Endothelial cell (in vitro differentiated cells): ENCODE results near the gene TP53BP1. TPM values are rescaled to one million over a fixed set of nuclear protein-coding genes. Genes with fewer than 3 reads are reported as not detected.
A peak's percentile ranks its signal among the peaks of the same experiment; 100 is the strongest.

Experiments used
- DNase-seq: peaks from one replicate; pipeline ENCODE4 v3.0.0; 2021; ENCODE audit warnings: low spot score
- H3K27ac Mint-ChIP-seq: one replicate; pipeline ENCODE4 v1.8.0; 2021; ENCODE audit warnings: mixed read lengths, inconsistent platforms; ENCODE audit not compliant: unreplicated experiment
- H3K27me3 Mint-ChIP-seq: one replicate; pipeline ENCODE4 v1.8.0; 2021; ENCODE audit warnings: mild to moderate bottlenecking, moderate library complexity, mixed read lengths, inconsistent platforms; ENCODE audit not compliant: unreplicated experiment
- H3K36me3 Mint-ChIP-seq: one replicate; pipeline ENCODE4 v1.8.0; 2021; ENCODE audit warnings: mild to moderate bottlenecking, low read depth, mixed read lengths, inconsistent platforms; ENCODE audit not compliant: unreplicated experiment
- H3K4me1 Mint-ChIP-seq: one replicate; pipeline ENCODE4 v1.8.0; 2021; ENCODE audit warnings: mild to moderate bottlenecking, mixed read lengths, inconsistent platforms; ENCODE audit not compliant: unreplicated experiment
- H3K4me3 Mint-ChIP-seq: one replicate; pipeline ENCODE4 v1.8.0; 2021; ENCODE audit warnings: mild to moderate bottlenecking, mixed read lengths, inconsistent platforms; ENCODE audit not compliant: unreplicated experiment
- H3K9me3 Mint-ChIP-seq: one replicate; pipeline ENCODE4 v1.8.0; 2021; ENCODE audit warnings: mixed read lengths, inconsistent platforms; ENCODE audit not compliant: unreplicated experiment
- total RNA-seq: library from RNA; stranded (reverse); fragmentation: NEBNext Ultra II Directional; extraction: Animal tissue kit (Norgen Biotek cat#: 25700); gene quantifications from one replicate; pipeline ENCODE4 v1.2.1, GENCODE V29; 2021; ENCODE audit not compliant: unreplicated experiment
- TF ChIP-seq, protein P1 (sequence below): fragments of 200-600 bp; sonication (generic); IDR thresholded peaks from one replicate; pipeline ENCODE4 v1.5.0; 2021; ENCODE audit warnings: antibody characterized with exemption; ENCODE audit not compliant: unreplicated experiment

TP53BP1 gene
- total RNA-seq, 1 donor from 2014 or later = 97.5 TPM

DNA sequence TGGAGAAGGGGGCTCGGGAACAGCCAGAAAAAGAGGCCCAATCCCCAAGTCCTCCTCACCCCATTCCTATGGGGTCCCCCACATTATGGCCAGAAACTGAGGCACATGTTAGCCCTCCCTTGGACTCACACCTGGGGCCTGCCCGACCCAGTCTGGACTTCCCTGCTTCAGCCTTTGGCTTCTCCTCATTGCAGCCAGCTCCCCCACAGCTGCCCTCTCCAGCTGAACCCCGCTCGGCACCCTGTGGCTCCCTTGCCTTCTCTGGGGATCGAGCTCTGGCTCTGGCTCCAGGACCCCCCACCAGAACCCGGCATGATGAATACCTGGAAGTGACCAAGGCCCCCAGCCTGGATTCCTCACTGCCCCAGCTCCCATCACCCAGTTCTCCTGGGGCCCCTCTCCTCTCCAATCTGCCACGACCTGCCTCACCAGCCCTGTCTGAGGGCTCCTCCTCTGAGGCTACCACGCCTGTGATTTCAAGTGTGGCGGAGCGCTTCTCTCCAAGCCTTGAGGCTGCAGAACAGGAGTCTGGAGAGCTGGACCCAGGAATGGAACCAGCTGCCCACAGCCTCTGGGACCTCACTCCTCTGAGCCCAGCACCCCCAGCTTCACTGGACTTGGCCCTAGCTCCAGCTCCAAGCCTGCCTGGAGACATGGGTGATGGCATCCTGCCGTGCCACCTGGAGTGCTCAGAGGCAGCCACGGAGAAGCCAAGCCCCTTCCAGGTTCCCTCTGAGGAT lies 35.0 kb upstream of the TP53BP1 start:
- H3K36me3 Mint-ChIP-seq = peaks cover 10% of the 10 kb centered on the region
- H3K4me1 Mint-ChIP-seq = peaks cover 9% of the 10 kb centered on the region
- TF ChIP-seq, protein P1, sequence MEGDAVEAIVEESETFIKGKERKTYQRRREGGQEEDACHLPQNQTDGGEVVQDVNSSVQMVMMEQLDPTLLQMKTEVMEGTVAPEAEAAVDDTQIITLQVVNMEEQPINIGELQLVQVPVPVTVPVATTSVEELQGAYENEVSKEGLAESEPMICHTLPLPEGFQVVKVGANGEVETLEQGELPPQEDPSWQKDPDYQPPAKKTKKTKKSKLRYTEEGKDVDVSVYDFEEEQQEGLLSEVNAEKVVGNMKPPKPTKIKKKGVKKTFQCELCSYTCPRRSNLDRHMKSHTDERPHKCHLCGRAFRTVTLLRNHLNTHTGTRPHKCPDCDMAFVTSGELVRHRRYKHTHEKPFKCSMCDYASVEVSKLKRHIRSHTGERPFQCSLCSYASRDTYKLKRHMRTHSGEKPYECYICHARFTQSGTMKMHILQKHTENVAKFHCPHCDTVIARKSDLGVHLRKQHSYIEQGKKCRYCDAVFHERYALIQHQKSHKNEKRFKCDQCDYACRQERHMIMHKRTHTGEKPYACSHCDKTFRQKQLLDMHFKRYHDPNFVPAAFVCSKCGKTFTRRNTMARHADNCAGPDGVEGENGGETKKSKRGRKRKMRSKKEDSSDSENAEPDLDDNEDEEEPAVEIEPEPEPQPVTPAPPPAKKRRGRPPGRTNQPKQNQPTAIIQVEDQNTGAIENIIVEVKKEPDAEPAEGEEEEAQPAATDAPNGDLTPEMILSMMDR = no peak
- H3K27ac Mint-ChIP-seq = no peak overlapping the region
- H3K27me3 Mint-ChIP-seq = peaks cover 11% of the 10 kb centered on the region
- H3K4me3 Mint-ChIP-seq = no peak overlapping the region
- H3K9me3 Mint-ChIP-seq = no peaks in the 10 kb centered on the region
- DNase-seq = no peak

DNA sequence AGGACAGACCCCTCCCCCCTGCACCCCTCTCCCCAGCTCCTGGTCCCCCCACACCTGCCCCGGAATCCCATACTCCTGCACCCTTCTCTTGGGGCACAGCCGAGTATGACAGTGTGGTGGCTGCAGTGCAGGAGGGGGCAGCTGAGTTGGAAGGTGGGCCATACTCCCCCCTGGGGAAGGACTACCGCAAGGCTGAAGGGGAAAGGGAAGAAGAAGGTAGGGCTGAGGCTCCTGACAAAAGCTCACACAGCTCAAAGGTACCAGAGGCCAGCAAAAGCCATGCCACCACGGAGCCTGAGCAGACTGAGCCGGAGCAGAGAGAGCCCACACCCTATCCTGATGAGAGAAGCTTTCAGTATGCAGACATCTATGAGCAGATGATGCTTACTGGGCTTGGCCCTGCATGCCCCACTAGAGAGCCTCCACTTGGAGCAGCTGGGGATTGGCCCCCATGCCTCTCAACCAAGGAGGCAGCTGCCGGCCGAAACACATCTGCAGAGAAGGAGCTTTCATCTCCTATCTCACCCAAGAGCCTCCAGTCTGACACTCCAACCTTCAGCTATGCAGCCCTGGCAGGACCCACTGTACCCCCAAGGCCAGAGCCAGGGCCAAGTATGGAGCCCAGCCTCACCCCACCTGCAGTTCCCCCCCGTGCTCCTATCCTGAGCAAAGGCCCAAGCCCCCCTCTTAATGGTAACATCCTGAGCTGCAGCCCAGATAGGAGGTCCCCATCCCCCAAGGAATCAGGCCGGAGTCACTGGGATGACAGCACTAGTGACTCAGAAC lies 34.3 kb upstream of the TP53BP1 start:
- H3K36me3 Mint-ChIP-seq = peaks cover 15% of the 10 kb centered on the region
- H3K27ac Mint-ChIP-seq = no peak overlapping the region
- peaks cover 9% of the 10 kb centered on the region for H3K4me1 Mint-ChIP-seq
- peaks cover 11% of the 10 kb centered on the region for H3K27me3 Mint-ChIP-seq
- H3K9me3 Mint-ChIP-seq = no peaks in the 10 kb centered on the region
- DNase-seq = no peak
- H3K4me3 Mint-ChIP-seq = no peak overlapping the region
- TF ChIP-seq, protein P1 = no peak

DNA sequence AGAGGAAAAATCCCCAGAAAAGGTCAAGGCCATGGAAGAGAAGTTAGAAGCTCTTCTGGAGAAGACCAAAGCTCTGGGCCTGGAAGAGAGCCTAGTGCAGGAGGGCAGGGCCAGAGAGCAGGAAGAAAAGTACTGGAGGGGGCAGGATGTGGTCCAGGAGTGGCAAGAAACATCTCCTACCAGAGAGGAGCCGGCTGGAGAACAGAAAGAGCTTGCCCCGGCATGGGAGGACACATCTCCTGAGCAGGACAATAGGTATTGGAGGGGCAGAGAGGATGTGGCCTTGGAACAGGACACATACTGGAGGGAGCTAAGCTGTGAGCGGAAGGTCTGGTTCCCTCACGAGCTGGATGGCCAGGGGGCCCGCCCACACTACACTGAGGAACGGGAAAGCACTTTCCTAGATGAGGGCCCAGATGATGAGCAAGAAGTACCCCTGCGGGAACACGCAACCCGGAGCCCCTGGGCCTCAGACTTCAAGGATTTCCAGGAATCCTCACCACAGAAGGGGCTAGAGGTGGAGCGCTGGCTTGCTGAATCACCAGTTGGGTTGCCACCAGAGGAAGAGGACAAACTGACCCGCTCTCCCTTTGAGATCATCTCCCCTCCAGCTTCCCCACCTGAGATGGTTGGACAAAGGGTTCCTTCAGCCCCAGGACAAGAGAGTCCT lies 33.4 kb upstream of the TP53BP1 start:
- peaks cover 15% of the 10 kb centered on the region for H3K36me3 Mint-ChIP-seq
- H3K27ac Mint-ChIP-seq = no peak overlapping the region
- DNase-seq = no peak
- H3K27me3 Mint-ChIP-seq = peaks cover 11% of the 10 kb centered on the region
- H3K4me1 Mint-ChIP-seq = peaks cover 9% of the 10 kb centered on the region
- TF ChIP-seq, protein P1 = no peak
- no peak overlapping the region for H3K4me3 Mint-ChIP-seq
- no peaks in the 10 kb centered on the region for H3K9me3 Mint-ChIP-seq

- Mint-ChIP-seq H3K27ac (peak overlapping the region; percentile 2), H3K36me3 (peaks cover 15% of the 10 kb centered on the region), H3K4me1 (peaks cover 10% of the 10 kb centered on the region), H3K4me3 (no peak overlapping the region), H3K27me3 (peaks cover 9% of the 10 kb centered on the region), H3K9me3 (no peaks in the 10 kb centered on the region)
- no peak for DNase-seq
- TF ChIP-seq, protein P1 = no peak
Measured at GRCh38 chr15:43525131-43525530, 32.2 kb upstream of the TP53BP1 start.
